ENCODE data around the gene LGALS3.

DNA sequence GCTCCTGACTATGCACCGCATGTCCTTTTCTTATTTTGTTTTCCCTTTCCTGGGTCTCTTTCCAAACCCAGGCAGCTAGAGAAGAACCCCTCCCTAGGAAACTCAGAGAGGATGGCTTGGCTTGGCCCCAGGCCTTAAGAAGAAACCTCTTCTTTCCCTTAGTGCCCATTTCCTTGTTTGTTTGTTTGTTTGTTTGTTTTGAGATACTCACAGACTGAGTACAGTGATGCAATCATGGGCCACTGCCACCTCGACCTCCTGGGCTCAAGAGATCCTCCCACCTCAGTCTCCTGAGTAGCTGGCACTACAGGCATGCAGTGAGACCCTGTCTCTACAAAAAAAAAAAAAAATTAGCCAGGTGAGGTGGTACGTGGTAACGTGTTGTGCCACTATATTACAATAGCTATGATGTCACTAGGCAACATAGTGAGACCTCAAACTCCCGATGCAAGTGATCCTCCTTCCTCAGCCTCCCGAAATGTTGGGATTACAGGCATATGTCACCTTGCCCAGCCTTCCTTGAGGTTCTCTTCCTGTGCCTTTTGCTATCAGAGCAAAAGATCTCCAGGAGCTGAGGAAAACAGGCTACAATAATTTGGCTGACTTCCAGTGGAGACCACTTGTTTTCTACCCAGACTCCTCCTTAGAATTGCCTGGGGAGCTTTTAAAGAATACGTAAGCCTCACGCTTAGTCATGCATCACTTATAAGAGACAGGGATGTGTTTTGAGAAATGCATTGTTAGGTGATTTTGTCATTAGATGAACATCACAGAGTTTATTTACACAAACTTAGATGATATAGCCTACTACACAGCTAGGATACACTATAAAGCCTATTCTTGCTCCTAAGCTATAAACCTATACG is 34.5 kb upstream of the LGALS3 start:
- TF ChIP-seq POLR2AphosphoS5 (IDR thresholded peaks at IDR 0.05; ENCODE audit: borderline replicate concordance, low read depth, low read length) (no peak), EZH2 (IDR thresholded peaks at IDR 0.05) (no peak)

Data from SK-N-MC (cell line).